Measurements from ENCODE around the gene ERRFI1.
A peak's percentile ranks its signal among the peaks of the same experiment; 100 is the strongest.

The ERRFI1 gene

DNA sequence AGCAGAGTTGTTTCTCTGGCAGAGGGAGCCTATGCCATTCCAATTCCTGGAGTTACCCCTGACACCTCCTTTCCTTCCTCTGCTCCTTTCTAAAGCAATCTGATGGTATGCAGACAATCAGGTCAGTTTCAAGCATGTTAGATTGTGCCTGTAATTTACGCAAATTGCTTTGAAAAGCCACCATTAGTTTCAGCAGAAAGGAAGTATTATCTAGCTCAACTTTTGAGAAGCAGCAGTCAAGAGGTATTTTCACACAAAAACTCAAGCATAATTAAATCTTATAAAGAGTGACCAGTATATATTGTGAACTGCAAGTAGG, 2.2 kb downstream of the ERRFI1 start:
- DNase-seq (ENCODE audit: low read depth), result no peak
- peak overlapping the region; percentile 89 for H3K4me3 ChIP-seq (ENCODE audit: low read length)
- TF ChIP-seq, protein P1, sequence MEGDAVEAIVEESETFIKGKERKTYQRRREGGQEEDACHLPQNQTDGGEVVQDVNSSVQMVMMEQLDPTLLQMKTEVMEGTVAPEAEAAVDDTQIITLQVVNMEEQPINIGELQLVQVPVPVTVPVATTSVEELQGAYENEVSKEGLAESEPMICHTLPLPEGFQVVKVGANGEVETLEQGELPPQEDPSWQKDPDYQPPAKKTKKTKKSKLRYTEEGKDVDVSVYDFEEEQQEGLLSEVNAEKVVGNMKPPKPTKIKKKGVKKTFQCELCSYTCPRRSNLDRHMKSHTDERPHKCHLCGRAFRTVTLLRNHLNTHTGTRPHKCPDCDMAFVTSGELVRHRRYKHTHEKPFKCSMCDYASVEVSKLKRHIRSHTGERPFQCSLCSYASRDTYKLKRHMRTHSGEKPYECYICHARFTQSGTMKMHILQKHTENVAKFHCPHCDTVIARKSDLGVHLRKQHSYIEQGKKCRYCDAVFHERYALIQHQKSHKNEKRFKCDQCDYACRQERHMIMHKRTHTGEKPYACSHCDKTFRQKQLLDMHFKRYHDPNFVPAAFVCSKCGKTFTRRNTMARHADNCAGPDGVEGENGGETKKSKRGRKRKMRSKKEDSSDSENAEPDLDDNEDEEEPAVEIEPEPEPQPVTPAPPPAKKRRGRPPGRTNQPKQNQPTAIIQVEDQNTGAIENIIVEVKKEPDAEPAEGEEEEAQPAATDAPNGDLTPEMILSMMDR (conservative IDR thresholded peaks at IDR 0.05; ENCODE audit: low read depth, low read length), result no peak

DNA sequence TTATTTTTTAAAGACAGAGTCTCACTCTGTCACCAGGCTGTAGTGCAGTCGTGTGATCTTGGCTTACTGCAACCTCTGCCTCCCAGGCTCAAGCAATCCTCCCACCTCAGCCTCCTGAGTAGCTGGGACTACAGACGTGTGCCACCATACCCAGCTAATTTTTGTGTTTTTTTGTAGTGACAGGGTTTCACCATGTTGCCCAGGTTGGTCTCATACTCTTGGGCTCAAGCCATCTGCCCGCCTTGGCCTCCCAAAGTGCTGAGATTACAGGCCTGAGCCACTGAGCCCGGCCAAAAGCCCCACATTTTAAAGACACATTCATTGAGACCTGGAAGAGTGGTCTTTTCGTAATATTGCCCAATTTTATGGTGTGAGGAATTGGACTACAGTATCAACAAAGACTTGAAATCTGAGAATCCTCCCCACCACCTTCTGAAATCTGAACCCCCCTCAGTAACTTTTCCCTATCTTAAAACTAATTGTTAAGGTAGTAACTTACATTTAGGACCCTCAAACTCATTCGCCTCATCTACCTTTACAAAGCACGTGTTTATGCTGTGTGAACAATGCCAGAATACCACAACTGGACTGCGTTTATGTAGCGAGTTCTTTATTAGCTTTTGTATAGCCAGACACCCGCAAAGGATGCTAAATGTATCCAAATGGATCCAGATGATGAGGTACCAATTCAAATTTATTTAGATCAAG, 2.7 kb downstream of the ERRFI1 start:
- DNase-seq (ENCODE audit: low read depth), result no peak
- peak overlapping the region; percentile 89 for H3K4me3 ChIP-seq (ENCODE audit: low read length)
- TF ChIP-seq, protein P1 (conservative IDR thresholded peaks at IDR 0.05; ENCODE audit: low read depth, low read length), result no peak

DNA sequence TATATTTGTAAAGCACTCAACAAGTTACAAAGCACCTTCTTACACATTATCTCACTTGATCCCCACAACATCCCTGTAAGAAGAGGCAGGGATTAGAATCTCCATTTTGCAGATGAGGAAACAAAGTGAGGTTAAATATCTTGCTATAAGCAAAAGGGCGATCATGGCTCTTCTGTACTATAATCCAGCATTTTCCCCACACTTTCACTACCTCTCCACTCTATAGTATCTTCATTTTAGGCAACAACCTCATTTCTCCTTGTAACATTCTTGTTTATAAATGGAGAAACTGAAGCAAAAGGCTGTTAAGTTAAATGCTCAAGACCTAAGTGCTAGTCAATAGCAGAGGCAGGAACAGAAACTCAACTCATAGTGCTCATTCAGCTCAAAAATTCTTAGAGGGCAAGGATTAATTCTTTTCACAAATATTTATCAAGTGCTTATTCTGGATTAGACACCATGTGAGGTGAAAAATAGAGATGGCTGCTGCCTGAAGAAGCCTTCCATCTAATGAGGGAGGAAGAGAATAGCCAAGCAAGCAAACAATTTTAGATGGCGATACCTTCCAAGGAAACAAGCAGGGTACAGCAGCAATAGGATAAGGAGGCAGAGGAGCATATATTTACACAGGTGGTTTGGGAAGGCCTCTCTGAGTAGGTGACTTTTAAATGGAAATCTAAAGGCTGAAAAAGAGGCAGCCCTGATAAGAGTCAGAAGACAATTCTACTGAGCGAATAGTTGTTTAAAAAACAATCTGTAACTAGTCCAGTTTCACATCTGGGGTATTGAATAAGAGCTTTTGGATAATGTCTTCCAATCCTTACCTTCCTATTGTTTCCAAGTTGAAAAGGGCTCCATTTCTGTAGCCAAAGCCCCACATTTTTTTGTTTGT, 3.5 kb downstream of the ERRFI1 start:
- TF ChIP-seq, protein P1 (conservative IDR thresholded peaks at IDR 0.05; ENCODE audit: low read depth, low read length), result no peak
- no peak for DNase-seq (ENCODE audit: low read depth)
- peak overlapping the region; percentile 89 for H3K4me3 ChIP-seq (ENCODE audit: low read length)

DNA sequence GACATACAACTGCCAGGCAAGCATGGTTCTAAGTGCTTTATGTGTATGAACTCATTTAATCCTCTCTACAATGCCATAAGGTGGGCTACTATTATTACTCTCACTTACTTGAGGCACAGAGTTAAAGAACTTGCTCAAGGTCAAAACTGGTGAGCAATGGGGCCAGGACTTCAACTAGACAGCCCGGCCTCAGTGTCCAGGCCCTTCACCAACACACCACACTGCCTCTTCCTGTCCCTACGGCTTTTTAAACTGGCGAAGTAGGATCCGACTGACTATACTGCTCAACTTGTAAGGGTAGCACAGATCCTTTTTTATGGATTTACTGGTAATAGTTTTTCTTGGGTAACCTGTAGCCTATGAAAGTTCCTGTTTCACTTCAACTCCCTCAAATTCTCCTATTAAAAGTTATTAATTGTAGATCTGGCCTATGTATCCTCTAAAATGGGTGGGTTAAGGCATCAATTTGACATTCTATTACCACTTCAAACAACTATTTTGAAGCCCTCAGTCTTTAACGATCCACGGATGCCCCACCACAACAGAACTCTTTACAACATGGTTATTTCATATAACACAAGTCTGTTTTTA, 4.3 kb downstream of the ERRFI1 start:
- H3K4me3 ChIP-seq (ENCODE audit: low read length), result no peak overlapping the region
- TF ChIP-seq, protein P1 (conservative IDR thresholded peaks at IDR 0.05; ENCODE audit: low read depth, low read length), result no peak
- no peak for DNase-seq (ENCODE audit: low read depth)

DNA sequence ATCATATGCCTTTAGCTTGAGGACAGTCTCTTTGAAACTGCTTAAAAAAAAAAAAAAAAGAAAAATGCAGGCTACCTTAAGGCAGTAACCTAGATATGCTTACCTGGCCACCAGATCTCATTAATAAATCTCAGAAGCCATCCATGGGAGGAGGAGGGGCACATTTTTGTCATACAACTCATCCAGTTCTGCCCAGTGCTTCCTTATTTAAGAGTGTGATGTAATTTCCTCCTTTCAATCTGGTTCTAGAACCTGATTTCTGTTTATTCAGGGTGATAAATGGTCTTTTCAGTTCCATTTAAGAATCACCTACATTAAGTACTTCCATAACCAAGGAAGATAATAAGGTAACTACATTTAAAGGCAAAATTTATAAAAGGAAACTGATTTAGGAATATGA, 6.1 kb downstream of the ERRFI1 start:
- no peak for DNase-seq (ENCODE audit: low read depth)
- H3K4me3 ChIP-seq (ENCODE audit: low read length), result no peak overlapping the region
- TF ChIP-seq, protein P1 (conservative IDR thresholded peaks at IDR 0.05; ENCODE audit: low read depth, low read length), result no peak

DNA sequence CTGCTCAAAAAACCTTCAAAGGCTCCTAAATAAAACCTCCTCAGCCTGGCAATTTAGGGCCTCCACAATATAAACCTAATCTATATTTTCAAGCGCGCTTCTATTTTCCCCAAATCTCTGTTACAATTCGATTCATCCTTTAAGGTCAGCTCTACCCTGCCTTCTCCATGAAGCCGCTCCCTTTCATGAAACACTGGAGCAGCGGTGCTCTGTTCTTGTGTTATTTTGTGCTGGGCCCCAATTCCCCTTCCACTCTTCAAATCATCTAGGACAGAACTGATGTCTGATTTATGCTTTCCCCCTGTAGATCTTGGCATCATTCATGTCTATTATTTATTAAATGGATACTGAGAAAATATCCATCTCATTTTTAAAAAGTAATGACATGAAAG, 6.9 kb downstream of the ERRFI1 start:
- no peak overlapping the region for H3K4me3 ChIP-seq (ENCODE audit: low read length)
- DNase-seq (ENCODE audit: low read depth), result no peak
- TF ChIP-seq, protein P1 (conservative IDR thresholded peaks at IDR 0.05; ENCODE audit: low read depth, low read length), result no peak

Data from retinal pigment epithelial cell (primary cell).